HTR-8/SVneo (cell line): ENCODE data around the gene C11orf52.

Experiments
- DNase-seq: peaks from one replicate; pipeline ENCODE4 v3.0.0; 2011; ENCODE audit warnings: low spot score, mixed read lengths; ENCODE audit not compliant: insufficient read length
- FAIRE-seq: peaks from 2 replicates; lab custom pipeline; 2011; peaks lifted over from hg19 to GRCh38; lab: Jason Lieb, UNC

The C11orf52 gene

GRCh38 chr11:111935317-111936039 lies 16.8 kb downstream of the C11orf52 start:
- peak; percentile 54 for FAIRE-seq
- DNase-seq = no peak

DNA sequence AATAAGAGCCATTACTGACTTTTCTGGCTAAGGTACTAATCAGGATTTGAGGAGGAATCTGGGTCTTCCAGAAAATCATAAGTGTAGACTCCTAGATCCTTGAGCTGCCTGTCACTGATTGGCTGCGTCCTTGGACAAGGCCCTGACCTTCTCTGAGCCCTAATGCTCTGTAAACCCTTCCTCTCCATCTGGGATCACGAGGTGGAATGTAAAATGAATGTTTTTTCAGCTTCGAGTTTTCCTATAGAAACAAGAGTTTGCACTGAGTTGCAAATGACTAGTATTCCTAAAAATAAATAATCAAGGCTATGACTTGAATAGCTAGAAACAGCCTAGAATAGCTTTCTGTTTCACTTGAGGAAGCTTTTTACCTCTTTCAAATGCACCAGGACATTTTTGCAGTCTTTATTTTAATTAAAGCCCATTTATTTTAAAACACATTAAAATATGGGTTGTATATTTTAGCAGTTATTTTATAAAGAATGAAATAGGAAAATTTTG lies 17.4 kb downstream of the C11orf52 start:
- FAIRE-seq (no peak), DNase-seq (no peak)

DNA sequence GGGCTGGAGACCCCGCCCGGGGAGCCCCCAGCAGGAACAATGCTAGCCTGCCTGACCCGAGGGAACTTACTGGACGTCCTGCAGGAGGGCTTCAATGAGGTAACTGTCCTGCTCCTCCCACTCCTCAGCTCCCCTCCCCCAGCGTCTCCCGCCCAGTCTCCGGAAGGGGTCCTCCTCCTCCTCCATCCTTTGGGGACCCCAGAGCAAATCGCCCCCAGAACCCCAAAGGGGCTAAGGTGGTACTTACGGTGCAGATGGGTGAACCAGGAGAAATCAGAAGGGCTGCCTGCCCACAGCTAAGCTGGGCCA lies 18.7 kb downstream of the C11orf52 start:
- DNase-seq = no peak
- no peak for FAIRE-seq

DNA sequence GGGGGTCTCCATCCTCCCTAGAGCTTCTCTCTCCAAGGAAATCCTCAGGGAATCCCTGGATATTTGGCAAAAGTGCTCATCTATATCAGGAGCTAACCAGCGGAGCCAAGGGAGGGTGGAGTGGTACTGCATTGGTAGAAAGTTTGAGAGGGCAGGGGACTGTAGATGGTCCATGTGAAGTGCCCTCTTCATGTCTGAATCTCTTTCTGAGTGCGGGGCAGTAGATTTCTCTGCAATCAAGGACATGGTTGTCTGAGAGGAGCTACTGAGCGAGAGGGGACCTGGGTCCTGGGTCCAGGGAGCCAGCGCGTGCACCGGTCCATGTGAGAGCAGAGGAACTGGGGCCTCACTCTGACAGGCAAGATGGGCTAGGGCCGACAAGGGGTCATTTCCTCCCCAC lies 19.1 kb downstream of the C11orf52 start:
- FAIRE-seq (no peak), DNase-seq (no peak)

DNA sequence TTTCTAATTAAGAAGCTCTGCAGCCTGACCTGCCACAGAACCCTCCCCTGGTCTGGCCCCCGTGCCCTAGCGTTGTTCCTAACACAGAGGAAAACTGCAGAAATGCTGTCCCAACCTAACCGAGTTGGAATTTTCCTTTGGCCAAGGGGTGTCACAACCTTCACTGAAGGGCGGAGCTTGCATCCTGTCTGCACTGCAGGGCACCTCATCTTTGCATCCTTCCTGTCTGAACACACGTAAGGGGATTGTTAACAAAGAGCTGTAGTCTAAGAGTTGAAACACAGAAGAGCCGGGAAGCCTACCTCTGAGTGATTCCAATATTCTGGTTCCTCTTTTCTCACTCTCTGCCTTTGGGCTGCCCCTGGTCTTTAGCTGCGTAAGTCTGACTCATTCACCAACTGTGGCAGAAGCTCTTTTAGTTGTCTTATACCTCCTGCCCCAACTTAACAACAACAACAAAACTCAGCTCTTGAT lies 20.0 kb downstream of the C11orf52 start:
- DNase-seq (no peak), FAIRE-seq (no peak)

DNA sequence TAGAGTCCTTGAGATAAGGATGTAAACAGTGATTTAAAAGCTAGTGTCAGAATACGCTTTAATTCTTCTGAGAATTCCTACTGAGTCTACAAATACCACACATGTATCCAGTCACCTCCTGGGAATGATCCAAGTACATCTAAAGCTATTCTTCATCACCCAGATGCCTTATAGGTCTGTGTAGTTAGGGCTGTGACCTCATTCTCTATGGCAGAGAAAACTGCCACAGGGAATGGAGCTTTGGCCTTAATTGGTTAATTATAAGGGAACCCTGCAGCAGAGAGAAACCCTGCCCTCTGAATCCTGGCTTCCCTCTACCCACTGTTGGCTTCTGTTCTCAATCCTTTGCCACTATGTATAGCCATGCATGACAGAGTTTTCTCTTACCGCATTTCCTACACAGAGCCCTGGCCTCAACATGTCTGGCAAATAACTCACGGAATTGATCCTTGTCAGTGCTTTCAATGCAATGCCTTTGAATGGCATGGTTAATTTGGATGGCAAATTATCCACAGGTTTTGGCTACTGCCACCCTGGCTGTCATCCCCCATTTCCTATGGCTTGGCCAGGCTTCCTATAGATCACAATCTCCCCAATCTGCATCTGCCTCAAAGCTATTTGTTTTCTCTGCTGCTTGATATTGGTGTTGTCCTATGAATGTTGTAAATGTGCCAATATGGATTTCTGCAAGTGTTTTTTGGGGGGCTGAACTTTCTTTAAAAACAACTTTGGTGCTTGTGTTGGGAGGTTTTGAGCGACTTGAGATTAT lies 21.3 kb downstream of the C11orf52 start:
- no peak for DNase-seq
- peak; percentile 28 for FAIRE-seq

- no peak for FAIRE-seq
- DNase-seq = no peak
Measured at GRCh38 chr11:111941963-111942362, 23.2 kb downstream of the C11orf52 start.

GRCh38 chr11:111942829-111943228 lies 24.1 kb downstream of the C11orf52 start:
- DNase-seq (no peak), FAIRE-seq (peak; percentile 74)

DNA sequence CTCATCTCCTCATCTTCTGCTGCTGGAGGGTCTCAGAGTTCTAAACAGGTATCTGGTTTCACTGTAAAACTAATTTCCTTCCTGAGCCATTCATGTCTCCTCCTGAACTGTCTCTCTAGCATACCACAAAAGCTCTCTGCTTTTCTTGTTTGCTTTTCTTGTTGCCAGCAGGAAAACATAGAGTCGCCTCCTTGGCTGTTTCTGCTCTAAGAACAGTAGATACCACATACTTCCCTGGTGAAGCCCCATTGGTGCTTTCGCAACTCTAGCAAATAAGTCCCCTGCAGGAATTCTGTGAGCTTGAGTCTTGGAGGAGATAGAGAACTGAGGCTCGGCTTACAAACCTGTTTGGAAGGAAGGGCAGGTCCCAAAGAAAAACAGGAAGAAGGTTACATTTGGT lies 25.4 kb downstream of the C11orf52 start:
- no peak for DNase-seq
- FAIRE-seq = no peak

DNA sequence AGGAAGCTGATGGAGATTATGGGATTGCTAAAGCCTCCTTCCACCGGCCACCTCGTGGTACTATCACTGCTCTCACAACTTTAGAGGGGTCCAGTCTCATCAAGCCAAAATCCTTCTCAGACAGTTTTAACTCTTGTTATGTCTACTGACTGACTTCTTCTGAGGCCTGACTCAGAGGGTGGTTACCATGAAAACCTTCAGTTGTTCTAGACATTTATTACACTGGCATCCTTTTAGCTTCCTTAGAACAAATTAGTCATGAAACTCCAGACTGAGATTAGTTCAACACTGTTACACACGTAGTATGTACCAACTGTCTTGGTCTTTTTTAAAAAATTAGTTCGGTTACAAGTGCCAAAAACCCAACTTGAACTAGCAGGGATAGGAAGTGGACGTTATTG lies 25.9 kb downstream of the C11orf52 start:
- FAIRE-seq (peak; percentile 4), DNase-seq (no peak)

- FAIRE-seq (peak; percentile 58), DNase-seq (no peak)
Measured at GRCh38 chr11:111945198-111945597, 26.5 kb downstream of the C11orf52 start.

DNA sequence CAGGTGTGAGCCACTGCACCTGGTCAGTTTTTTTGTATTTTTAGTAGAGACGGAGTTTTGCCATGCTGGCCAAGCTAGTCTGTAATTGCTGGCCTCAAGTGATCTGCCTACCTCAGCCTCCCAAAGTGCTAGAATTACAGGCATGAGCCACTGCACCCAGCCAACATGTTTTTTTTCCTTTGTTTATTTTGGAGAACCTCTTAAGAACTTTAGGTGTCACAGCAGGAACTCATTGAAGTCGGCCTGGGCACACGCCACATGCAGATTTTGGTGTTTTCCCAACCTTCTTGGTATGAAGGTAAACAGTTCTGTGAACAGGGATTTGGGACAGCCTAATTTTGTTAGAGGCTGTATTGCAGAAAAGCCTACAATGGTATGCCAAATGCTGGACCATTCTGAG lies 27.8 kb downstream of the C11orf52 start:
- FAIRE-seq (no peak), DNase-seq (no peak)

GRCh38 chr11:111947143-111947542 lies 28.4 kb downstream of the C11orf52 start:
- no peak for FAIRE-seq
- no peak for DNase-seq

GRCh38 chr11:111949519-111950426 lies 31.1 kb downstream of the C11orf52 start:
- DNase-seq (no peak), FAIRE-seq (peak; percentile 90)

- DNase-seq (no peak), FAIRE-seq (no peak)
Measured at GRCh38 chr11:111951565-111951964, 32.9 kb downstream of the C11orf52 start.

DNA sequence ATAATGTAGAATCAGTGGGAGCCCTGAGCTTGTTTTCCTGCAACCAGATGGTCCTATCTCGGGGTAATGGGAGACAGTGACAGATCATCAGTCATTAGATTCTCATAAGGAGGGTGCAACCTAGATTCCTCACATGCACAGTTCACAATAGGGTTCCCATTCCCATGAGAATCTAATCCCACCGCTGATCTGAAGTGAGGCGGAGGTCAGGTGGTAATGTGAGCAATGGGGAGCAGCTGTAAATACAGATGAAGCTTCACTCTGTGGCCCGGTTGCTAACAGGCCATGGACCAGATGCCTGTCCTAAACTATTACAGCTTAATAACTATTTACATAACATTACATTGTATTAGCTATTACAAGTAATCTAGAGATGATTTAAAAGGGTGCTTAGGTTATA lies 35.4 kb downstream of the C11orf52 start:
- DNase-seq = no peak

GRCh38 chr11:111957663-111958444 lies 39.1 kb downstream of the C11orf52 start:
- peak; percentile 33 for FAIRE-seq
- DNase-seq = no peak

More for the DNA sequence above, 35.4 kb downstream of the C11orf52 start:
- no peak for FAIRE-seq

GRCh38 chr11:111960916-111961315 lies 42.2 kb downstream of the C11orf52 start:
- no peak for FAIRE-seq
- DNase-seq = no peak

DNA sequence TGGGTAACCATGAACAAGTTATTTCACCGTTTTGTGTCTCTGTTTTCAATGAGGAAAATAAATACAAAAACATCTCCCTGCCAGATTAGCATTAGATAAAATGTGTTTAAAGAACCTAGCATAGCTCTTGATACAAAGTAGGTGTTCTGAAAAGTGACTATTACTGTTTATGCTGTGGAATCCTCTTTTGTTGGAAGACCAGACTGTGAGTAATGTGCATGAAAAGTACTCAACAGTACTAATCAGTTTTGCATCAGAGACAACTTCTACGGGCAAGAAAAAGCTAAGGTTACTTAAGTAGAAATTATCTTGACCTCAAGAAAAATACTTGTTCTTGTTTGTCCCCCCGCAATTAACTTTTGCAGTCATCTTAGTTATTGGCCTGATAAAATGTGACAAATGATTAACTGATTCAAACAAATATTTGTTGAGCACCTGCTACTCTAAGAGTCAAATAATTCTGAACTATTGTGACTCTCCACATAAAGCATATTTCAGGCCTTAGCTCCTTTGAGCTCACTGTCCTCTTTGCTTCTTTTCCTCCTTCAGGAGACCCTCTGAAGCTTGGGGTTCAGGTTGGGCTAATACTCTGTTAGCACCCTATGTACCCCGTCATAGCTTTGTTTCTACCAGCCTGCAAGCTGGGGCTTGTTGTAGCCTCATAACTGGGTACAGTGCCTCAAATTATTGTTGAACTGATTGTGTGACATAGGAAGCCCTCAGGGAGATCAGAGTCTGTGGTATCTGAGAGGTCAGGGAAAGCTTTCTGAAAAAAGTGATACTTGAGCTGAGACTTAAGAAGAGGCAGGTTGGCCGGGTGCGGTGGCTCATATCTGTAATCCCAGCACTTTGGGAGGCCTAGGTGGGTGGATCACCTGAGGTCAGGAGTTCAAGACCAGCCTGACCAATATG lies 42.9 kb downstream of the C11orf52 start:
- DNase-seq = no peak
- FAIRE-seq = peak; percentile 73
